ENCODE measurements around the gene MIPOL1.
"Not testable (repeated sequence)": the region's sequence is repeated elsewhere in the genome, so short reads cannot be mapped to it uniquely, and the experiment has no call there.

- not testable (repeated sequence) for TF ChIP-seq CTCF, EZH2 (IDR thresholded peaks at IDR 0.05)
Measured at GRCh38 chr14:37397157-37397940, 199.6 kb downstream of the MIPOL1 start.
